ENCODE results near the gene KYNU.
"Not testable (repeated sequence)": the region's sequence is repeated elsewhere in the genome, so short reads cannot be mapped to it uniquely, and the experiment has no call there.

The KYNU gene

DNA sequence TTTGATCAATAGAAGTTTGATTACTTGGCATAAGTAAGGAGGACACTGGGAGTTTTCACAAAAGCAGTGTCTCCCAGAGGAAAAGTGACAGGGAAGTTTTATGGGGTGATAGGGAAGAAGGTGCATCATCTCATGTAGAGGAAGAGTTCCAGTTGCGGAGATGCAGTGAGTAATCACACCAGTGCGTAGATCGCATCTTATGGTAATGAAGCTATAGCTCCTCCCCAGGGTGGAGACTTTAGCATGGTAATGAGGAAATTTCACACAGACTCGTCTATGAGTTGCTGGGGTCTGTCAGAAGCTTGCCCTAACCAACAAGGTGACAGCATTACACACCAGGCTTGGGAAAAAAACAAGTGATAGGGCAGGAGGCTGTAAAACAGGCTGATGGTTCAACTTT lies 49.0 kb downstream of the KYNU start:
- no peak for DNase-seq

DNA sequence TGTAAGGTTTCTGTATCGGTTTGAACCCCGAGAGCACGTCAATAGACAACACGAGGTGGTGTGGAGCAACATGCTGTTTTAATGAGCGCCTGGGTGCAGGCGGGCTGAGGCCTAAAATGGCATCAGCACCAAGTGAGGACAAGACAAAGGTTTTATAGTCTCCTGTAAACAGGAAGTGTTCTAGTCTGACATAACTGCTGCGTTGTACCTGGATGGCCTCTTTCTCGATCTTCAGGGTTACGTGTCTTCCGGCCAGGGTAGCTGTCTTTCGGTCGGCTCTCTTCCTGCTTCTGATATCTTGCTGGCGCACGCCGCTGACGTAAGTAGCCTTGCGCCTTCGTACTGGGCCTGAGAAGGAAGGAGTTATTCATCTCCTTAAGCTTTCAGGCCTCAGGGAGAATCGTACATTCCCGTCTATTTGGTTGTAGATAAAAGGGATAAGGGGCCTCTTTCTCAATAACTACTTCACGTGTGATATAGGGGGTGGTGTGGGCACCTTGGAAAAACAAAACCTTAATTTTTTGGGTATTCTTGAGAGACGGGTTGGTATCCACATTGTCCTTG lies 53.5 kb downstream of the KYNU start:
- DNase-seq: no peak

DNA sequence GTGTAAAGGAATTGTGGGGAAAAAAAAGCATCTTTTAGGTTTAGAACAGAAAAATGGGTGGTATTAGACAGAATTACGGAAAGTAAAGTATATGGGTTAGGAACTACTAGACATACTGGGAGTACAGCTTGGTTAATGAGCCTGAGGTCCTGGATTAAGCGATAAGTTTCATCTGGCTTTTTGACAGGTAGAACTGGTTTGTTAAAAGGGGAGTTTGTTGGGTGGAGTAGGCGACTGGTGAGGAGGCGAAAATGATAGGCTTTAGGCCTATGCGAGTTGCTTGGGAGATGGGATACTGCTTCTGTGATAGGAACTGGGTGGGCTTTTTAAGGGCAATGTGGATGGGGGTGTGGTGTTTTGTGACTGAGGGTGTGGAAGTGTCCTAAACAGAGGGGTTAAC lies 56.5 kb downstream of the KYNU start:
- DNase-seq: no peak

DNA sequence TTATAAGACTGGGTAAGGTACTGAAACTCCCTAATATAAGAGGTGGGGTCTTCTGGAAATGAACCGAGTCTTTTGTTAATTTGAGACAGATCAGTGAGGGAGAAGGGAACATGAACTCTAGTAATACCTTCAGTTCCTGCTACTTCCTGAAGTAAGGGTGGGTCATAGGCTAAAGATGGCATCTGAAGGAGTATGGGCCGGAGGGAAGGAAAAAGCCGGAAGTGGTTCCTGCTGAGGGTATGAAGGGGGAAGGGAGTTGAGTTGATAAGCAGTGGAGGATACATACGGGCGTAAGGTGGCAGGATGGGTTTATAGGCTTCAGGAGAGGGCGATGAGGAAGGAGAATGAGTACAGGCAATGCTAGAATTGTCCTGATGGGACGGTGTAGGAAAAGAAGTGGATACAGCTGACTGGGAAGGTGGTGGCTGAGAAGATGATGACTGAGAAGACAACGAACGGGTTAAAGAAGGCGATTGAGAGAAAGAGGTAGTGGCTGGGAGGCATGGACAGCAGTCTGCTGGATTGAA lies 58.2 kb downstream of the KYNU start:
- no peak for DNase-seq

DNA sequence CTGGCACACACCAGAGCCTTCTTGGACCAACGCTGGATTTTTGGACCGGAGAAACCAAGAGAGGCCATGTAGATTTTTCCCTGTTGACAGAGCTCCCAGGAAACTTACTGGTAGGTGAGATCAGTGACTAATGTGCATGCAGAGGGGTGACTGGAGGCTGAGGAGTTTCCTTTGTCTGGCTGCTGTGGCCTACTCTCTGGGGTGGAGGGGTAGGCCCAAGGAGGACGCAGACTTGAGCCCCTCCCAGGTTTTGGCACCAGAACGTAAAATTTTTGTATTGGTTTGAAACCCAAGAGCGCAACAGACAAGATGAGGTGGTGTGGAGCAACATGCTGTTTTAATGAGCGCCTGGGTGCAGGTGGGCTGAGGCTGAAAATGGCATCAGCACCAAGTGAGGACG lies 59.2 kb downstream of the KYNU start:
- DNase-seq: no peak

DNA sequence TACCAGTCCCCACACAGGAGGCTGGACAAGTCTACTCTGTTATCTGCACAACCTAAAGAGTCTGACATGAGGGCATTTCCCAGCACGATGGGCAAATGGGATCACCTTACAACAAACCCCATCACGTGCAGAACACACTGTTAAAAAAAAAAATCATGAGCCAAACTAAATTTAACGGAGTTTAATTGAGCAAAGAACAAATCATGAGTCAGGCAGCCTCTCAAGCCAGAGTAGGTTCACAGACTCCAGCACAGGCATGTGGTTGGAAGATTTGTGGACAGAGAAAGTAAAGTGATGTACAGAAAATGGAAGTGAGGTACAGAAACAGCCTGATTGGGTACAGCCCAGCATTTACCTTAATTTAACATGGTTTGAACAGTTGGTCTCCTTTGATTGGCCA lies 59.9 kb downstream of the KYNU start:
- no peak for DNase-seq

DNA sequence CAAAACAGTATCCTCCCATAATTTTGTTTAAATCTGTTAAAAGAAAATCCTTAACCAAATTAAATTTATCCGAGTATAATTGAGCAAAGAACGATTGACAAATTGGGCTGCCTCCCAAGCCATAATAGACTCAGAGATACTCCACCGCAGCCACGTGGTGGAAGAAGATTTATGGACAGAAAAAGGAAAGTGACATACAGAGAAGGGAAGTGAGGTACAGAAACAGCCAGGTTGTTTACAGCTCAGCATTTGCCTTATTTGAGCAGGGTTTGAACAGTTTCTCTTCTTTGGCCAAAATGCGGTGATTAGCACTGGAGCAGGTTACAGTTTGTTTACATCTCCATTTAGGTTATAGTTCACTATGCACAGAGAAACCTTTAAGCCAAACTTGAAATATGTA lies 60.8 kb downstream of the KYNU start:
- DNase-seq: no peak

DNA sequence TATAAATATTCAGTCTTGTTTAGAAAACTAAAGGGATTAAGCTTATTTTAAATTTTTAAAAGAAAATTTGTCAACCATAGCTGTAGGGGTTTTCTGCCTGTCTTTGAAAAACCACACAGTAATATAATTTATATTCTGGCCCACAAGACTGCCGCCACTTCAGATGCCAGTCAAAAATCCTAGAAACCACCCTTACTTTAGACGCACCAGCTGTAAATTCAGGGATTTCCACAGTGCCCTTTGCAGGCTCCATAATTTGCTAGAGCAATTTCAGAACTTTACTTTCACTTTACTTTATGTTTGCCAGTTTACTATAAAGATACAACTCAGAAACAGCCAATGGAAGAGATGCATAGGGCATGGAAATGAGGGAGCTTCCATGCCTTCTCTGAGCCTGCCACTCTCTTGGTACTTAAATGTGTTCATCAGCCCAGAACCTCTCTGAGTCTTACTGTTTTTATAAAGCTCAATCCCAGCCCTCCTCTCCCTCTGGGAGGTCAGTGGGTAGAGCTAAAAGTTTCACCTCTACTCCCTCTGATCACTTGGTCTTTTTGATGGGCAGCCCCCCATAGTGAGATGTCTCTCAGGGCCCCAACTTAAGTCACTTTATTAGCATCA lies 63.3 kb downstream of the KYNU start:
- DNase-seq: no peak

DNA sequence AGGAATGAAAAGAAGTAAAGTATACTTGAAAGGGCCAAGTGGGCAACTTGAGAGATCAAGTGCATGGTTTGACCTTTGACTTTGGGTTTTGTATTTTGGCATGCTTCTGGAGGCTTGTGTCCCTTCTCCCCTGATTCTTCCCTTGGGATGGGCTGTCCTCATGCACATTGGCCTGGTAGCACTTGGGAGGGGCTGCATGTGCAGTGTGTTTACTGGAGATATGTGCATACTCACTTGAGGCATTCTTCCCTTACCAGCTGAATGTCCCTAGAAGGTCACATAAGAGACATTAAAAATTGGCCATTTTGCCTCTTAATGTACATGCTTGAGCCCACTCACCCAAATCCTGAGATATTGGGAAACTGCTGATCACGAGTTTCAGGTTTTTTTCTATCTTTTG lies 65.2 kb downstream of the KYNU start:
- DNase-seq: no peak

DNA sequence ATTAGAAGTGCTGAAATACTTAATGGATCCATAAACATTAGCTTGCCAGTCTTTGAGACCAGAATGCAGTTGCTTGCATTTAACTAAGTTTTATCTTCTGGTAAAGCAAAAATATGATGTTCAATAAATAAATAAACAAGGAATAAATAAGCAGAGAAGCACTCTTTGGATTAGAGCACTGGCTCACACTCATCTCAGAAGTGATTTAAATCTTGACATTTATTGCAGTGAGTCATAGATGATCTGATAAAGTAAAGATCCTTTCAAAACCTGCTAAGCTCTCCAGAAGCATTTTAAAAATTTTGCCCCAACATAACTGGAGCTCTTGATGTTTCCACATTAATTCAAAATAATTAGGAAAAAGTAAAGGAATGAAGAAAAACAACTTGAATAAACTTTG lies 66.8 kb downstream of the KYNU start:
- no peak for DNase-seq

DNA sequence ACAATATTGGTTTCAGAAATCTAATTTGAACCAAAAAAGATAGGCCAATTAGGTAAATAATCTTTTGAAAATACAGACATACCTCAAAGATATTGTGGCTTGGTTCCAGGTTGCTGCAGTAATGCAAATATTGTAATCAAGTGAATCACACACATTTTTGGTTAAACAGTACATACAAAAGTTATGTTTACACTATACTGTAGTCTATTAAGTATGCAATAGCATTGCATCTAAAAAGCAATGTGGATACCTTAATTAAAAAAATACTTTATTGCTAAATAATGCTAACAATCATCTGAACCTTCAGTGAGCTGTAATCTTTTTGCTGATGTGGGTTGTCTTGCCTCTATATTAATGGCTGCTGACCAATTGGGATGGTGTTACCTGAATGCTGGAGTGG lies 67.3 kb downstream of the KYNU start:
- DNase-seq: no peak

DNA sequence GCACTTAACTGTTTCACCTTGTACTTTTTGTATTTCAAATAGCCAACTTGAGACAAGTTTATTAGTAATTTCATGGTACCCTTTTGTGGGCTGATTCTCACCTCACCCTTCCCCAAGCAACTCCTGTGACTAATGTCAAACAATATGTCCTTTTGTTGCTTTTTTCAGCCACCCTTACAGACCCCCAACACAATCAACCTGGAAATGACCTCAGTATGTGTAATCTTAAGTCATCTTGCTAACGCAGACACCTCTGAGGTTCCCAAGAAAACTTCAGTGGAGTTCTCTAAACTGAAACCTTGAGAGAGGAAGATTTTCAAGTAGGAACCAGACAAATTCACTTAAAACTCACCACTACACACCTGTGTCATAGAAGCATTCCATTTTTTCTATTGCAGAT lies 69.5 kb downstream of the KYNU start:
- no peak for DNase-seq

DNA sequence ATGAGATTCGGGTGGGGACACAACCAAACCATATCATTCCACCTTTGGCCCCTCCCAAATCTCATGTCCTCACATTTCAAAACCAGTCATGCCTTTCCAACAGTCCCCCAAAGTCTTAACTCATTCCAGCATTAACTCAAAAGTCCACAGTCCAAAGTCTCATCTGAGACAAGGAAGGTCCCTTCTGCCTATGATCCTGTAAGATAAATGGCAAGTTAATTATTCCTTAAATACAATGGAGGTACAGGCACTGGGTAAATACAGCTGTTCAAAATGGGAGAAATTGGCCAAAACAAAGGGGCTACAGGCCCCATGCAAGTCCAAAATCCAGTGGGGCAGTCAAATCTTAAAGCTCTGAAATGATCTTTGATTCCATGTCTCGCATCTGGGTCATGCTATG lies 71.3 kb downstream of the KYNU start:
- not testable (repeated sequence) for DNase-seq

DNA sequence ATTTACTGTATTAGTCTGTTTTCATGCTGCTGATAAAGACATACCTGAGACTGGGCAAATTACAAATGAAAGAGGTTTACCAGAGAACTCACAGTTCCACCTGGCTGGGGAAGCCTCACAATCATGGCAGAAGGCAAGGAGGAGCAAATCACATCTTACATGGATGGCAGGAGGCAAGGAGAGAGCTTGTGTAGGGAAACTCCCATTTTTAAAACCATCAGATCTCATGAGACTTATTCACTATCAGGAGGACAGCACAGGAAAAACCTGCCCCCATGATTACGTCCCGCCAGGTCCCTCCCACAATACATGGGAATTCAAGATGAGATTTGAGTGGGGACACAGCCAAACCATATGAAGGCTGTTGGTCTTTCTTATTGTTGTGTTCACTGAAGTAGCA lies 72.9 kb downstream of the KYNU start:
- DNase-seq: not testable (repeated sequence)

DNA sequence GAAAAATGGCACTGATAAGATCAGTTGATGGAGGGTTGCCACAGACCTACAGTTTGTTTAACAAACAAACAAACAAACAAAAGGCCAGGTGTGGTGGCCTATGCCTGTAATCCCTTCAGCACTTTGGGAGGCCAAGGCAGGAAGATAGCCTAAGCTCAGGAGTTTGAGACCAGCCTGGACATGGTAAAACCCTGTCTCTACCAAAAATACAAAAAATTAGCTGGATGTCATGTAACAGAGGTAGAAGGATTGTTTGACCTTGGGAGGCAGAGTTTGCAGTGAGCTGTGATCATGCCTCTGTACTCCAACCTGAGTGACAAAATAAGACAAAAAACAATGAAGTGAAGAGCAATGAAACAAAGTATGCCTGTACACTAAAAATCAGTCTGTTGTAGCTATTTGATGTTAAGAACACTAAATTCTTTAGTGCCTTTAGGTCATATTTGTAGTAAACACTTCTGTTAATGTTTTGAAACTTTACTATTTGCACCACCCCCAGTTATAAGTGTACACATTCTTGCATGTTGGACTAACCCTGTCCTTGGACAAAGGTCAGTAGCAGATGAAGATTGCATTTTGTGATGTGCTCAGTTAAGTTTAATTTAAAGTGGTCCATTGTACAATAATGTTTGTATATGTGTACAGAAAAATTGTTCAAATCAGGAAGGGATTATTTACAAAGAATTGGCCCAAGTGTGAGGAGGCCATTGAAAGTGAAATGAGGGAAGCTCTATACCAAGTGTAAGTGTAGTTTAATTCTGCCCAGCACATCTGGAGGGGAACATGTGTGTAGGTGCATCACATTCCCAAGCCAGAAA lies 73.9 kb downstream of the KYNU start:
- DNase-seq: no peak

DNA sequence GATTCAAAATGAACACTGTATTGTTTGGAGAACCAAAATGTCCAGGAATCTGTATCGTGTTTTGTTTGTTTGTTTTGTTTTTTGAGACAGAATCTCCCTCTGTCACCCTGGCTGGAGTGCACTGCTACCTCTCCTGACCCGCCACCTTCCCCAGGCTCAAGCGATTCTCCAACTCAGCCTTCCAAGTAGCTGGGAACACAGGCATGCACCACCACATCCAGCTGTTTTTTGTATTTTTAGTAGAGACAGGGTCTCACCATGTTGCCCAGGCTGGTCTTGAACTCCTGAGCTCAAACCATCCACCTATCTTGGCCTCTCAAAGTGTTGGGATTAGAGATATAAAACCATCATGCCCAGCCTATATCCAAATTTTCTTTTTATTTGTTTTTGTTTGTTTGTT lies 74.6 kb downstream of the KYNU start:
- no peak for DNase-seq

DNA sequence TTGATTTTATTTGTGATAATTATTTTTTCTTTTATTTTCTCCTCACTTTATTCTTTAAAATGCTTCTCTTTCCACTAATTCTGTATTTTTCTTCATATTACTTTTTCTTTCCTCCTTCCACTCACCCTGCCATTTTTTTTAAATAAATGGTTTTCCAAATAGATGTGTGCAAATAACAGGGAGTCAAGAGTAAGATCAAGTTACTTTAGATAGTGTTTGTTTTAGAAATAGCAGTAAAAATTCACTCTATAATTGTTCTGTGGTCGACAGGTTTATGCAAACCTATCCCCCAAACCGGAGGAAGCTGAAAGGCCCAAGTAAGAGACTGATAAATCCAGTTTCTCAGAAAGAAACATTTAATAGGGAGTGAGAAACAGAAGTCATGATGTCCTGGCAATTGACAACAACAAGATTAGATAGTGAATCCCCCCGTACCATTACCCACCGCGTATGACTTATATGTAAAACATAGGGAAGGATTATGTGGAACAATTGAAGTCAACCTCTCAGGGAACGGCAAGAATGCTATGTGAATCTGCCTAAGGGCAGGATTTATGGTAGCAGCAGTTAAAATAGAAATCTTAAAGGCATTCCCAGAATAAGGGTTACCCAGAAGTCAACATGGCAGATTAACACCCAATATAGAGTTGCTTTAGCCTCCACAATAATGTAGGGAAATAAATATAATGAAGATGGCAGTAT lies 75.5 kb downstream of the KYNU start:
- no peak for DNase-seq

DNA sequence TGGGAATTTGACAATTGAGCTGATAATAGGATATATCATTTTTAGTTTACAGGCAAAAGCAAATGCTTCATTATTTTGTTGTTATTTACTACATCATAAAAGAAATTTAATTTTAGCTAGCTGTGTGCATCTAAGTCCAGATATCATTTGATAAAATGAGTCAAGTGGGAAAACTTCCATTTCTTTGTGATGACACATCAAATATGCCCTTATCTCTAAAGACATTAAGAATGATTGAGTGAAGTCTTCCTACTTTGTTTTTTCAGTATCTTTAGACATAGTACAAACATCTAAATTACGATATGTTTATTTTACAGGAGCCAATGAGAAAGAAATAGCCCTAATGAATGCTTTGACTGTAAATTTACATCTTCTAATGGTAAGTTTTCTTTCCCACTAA lies 77.0 kb downstream of the KYNU start:
- DNase-seq: no peak

DNA sequence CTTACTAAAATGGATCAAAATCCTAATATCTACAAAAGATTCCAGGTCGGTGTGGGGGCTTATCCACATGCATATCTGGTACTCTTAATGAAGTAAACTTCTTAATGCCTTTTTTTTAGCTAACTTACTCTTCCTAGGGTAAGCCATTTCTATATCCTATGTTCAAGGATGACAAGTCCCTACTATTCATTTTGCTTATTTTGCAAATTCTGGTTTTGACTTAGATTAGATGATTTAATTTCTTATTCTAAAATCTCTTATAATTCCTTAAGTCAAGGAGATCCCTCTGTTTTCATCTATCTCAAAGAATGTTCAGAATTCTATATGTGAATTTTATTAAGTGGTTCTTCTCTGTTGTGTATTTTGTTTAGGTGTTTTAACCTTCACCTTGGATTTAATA lies 79.7 kb downstream of the KYNU start:
- no peak for DNase-seq

DNA sequence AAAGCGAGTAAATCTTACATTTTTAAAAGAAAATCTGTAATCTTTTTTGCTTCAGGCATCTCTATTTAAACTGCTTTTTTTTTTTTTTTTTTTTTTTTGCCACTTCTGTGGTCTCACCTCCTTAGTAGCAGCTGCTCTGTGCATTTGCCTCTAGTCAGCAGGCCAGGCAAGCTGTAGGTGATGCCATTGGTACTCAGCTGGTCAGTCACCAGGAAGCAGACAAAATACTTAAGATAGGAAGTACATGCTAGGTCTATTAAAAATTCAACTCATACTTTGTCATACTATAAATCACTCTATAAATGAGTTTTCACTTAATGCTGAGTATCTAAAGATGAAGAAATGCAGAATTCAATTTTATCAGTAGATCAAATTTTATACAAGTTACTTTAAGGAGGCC lies 83.7 kb downstream of the KYNU start:
- no peak for DNase-seq

DNA sequence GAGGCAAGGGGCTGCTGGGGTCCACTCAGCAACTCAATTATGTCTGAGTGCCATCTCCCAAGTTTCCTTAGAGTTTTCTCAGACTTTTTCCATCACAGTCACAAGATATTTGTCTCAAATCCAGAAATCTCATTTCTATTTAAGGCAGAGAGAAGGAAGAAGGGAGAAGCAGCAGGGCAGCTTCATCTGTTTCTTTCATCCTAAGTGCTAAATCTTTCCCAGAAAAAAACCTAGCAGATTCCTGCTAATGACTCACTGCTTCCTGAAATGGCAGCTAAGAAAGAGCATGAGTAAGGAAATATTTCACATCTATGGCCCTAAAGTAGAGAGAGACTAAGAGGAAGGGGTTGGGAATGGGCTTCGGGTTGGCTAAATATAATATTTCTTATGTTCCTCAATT lies 88.0 kb downstream of the KYNU start:
- no peak for DNase-seq

DNA sequence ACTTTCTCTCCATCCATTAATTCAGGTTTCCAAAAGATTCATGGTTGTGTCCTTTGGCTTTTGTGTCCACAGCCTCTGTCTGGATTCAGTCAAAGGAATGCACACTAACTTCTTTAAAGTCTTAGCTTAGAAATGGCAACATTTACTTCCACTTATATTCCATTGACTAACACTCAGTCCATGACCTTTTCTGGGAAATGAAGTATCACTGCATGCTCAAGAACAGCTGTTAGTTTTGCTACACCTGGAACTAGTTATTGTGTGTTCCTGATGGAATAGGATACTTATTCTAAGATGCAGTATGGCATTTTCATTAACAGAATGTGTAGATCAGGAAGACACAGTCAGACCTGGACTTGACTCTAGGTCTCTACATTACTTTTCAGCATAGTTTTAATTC lies 88.8 kb downstream of the KYNU start:
- no peak for DNase-seq

DNA sequence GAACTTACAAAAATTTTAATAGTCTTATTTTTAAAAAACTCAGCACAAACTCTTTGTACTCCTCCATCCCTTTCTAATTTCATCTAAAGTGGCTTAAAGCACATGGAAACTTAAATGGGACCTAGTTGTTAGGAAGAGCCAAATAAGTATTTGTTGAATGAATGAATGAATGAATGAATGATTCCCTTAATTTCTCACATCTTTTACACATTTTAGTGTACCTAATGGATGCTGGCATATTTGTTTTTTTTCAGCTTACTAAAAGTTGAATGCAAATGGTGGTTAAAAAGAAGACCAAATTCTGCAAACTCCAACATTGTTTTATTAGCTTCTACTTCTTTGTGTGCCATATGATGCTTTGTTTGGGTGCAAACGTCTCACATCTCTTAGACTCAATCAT lies 89.6 kb downstream of the KYNU start:
- no peak for DNase-seq
